WTC11 (cell line): ENCODE measurements around the gene GAB1.

Experiments
- ATF2 ChIP-seq: sonication (generic); formaldehyde crosslinking; IDR thresholded peaks from 2 replicates; pipeline ENCODE4 v1.8.1; 2022; ENCODE audit warnings: low read depth, missing genetic modification reagents, borderline replicate concordance
- STAT6 ChIP-seq: sonication (generic); formaldehyde crosslinking; conservative IDR thresholded peaks from 2 replicates; pipeline ENCODE4 v1.8.1; 2023; ENCODE audit warnings: mild to moderate bottlenecking, low read depth, missing genetic modification reagents, moderate library complexity
- TEAD1 ChIP-seq: sonication (generic); formaldehyde crosslinking; IDR thresholded peaks from 2 replicates; pipeline ENCODE4 v1.8.0; 2022; ENCODE audit warnings: mild to moderate bottlenecking, missing genetic modification reagents
- TF ChIP-seq, protein P1 (sequence below): fragments of 200-600 bp; IDR thresholded peaks from 2 replicates; pipeline ENCODE4 v1.8.0; 2022; ENCODE audit warnings: antibody characterized with exemption

DNA sequence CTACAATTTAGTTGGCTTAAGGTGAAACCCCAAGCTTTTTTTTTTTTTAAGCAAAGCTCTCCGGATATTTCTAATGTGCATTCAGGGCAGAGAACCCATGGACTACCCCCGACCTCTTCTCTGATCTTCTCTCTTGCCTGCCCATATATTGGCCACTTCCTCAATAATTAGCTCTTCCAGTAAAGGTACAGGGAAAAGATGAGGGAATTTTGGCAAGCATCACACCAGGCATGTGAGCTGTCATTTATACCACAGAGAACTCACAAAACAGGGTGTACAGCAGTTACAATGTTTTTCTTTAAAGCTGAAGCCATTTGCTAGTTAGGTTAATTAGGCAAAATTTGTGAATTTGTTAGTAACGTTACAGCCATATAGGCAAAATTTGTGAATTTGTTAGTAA lies 73.3 kb downstream of the GAB1 start:
- TF ChIP-seq, protein P1, sequence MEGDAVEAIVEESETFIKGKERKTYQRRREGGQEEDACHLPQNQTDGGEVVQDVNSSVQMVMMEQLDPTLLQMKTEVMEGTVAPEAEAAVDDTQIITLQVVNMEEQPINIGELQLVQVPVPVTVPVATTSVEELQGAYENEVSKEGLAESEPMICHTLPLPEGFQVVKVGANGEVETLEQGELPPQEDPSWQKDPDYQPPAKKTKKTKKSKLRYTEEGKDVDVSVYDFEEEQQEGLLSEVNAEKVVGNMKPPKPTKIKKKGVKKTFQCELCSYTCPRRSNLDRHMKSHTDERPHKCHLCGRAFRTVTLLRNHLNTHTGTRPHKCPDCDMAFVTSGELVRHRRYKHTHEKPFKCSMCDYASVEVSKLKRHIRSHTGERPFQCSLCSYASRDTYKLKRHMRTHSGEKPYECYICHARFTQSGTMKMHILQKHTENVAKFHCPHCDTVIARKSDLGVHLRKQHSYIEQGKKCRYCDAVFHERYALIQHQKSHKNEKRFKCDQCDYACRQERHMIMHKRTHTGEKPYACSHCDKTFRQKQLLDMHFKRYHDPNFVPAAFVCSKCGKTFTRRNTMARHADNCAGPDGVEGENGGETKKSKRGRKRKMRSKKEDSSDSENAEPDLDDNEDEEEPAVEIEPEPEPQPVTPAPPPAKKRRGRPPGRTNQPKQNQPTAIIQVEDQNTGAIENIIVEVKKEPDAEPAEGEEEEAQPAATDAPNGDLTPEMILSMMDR = no peak
- TF ChIP-seq STAT6 (CRISPR knock-in tag) (no peak), ATF2 (CRISPR knock-in tag) (no peak), TEAD1 (CRISPR knock-in tag) (no peak)
